Breast epithelium (tissue), 4 donors: Measurements from ENCODE around the gene C4orf36. TPM values are rescaled to one million over a fixed set of nuclear protein-coding genes. Genes with fewer than 3 reads are reported as not detected.
A peak's percentile ranks its signal among the peaks of the same experiment; 100 is the strongest.

Experiments
- DNase-seq, 2 donors: peaks; one replicate each; pipeline ENCODE4 v3.0.0-alpha.2; 2019; ENCODE audit warnings: low spot score in 2 of 2
- H3K27ac ChIP-seq, 2 donors: fragments of 200-600 bp; sonication (generic) in 1 of 2; one replicate each; pipeline ENCODE4 v1.5.1; 2016 to 2019; ENCODE audit warnings: mild to moderate bottlenecking in 1 of 2
- H3K27me3 ChIP-seq, 2 donors: fragments of 200-600 bp; sonication (generic) in 1 of 2; one replicate each; pipeline versions ENCODE4 v1.5.1 to v1.6.0; 2017 to 2019; ENCODE audit warnings: control low read depth in 1 of 2, mild to moderate bottlenecking in 1 of 2
- H3K36me3 ChIP-seq: fragments of 200-600 bp; one replicate; pipeline ENCODE4 v1.5.1; 2019
- H3K4me1 ChIP-seq, 2 donors: fragments of 200-600 bp; sonication (generic); one replicate each; pipeline ENCODE4 v1.5.1; 2016 to 2019; ENCODE audit warnings: control low read depth in 1 of 2
- H3K4me3 ChIP-seq, 3 donors: fragments of 200-600 bp; sonication (generic); 1 replicate in 2 of 3; 2 replicates in 1 of 3; pipeline ENCODE4 v1.5.1; 2016 to 2019; ENCODE audit warnings: mild to moderate bottlenecking in 3 of 3, moderate library complexity in 2 of 3
- H3K9me3 ChIP-seq, 2 donors: fragments of 200-600 bp; sonication (generic) in 1 of 2; one replicate each; pipeline ENCODE4 v1.5.1; 2016 to 2019; ENCODE audit warnings: control low read depth in 1 of 2
- POLR2A ChIP-seq: fragments of 450-650 bp; IDR thresholded peaks from one replicate; pipeline ENCODE4 v1.6.1; 2016; ENCODE audit warnings: antibody characterized with exemption, mild to moderate bottlenecking, moderate library complexity
- POLR2AphosphoS5 ChIP-seq, 3 donors: sonication (generic); formaldehyde crosslinking; IDR thresholded peaks; one replicate each; pipeline ENCODE4 v1.6.1; 2017; ENCODE audit warnings: antibody characterized with exemption in 3 of 3
- intact Hi-C: fragments of 100-400 bp; cut with DNase I; formaldehyde crosslinking; loops from one replicate; pipeline ENCODE4 v1.15.1; 2023; ENCODE audit warnings: low total_unique reads
- total RNA-seq, 3 donors: library from RNA; depleted of rRNA; stranded (reverse); fragments of >200 nt; gene quantifications; one replicate each; pipeline ENCODE4 v1.1.0, GENCODE V29; 2016
- TF ChIP-seq, protein P1 (sequence below), 3 donors: fragments of 450-650 bp; IDR thresholded peaks; one replicate each; pipeline ENCODE4 v1.5.1; 2016 to 2017; ENCODE audit warnings: antibody characterized with exemption in 3 of 3, mild to moderate bottlenecking in 3 of 3, moderate library complexity in 3 of 3

The C4orf36 gene
- total RNA-seq, 3 donors from 2014 or later = 0.96 to 6.6 (median 5.7) TPM

DNA sequence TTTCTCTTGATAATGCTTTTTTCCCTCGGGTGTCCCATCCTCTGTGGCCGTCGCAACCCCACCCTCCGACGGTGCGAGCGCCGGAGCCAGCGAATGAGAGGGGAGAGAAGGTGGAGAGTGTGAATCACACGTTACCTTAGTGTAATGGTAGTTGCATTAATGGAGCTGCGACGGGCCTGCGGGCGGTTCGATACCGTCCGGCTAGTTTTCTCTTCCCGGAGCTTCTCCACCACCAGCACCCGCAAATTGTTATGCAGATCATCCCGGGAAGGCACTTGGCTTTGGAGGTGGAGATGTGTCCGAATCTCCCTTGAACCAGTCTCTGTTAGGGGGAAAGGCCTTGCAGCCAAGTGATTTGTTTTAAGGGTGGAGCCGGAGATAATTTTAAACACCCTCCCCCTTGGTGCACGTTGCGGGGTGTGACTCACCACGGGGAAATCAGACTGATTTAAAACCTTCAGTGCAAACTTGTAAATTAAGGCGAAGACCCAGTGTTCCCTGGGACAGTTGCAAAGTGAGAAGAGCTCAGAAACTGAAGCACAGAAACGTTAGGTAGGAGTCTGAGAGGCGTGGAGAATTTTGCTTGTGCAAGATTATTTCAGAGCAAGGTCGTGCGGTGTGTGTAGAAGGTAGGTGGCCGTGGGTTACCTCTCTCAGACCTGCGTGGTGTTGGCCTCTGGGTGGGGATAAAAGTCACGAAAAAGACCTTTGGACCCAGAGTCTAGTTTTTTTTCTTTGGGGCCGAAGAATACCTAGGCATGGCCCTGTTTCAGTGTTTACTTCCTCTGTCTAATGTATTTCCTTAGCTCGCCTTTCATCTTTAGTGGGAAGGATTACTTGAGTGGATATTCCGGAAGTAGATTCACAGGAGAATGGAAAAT, 43.9 kb upstream of the C4orf36 start:
- Histone ChIP-seq H3K9me3 (no peaks in the 10 kb centered on the region), H3K27me3 (no peaks in the 10 kb centered on the region), H3K4me3 (peak overlapping the region; percentile 70 to 96 (median 84)), H3K36me3 (no peaks in the 10 kb centered on the region), H3K4me1 (peaks cover 5 to 17% of the 10 kb centered on the region in 2 donors), H3K27ac (peak overlapping the region; percentile 94 to 98)
- intact Hi-C loops = no loop called here
- peak in 1 of 2 donors; percentile 50 for DNase-seq
- peak; percentile 9 for TF ChIP-seq POLR2A
- TF ChIP-seq, protein P1, sequence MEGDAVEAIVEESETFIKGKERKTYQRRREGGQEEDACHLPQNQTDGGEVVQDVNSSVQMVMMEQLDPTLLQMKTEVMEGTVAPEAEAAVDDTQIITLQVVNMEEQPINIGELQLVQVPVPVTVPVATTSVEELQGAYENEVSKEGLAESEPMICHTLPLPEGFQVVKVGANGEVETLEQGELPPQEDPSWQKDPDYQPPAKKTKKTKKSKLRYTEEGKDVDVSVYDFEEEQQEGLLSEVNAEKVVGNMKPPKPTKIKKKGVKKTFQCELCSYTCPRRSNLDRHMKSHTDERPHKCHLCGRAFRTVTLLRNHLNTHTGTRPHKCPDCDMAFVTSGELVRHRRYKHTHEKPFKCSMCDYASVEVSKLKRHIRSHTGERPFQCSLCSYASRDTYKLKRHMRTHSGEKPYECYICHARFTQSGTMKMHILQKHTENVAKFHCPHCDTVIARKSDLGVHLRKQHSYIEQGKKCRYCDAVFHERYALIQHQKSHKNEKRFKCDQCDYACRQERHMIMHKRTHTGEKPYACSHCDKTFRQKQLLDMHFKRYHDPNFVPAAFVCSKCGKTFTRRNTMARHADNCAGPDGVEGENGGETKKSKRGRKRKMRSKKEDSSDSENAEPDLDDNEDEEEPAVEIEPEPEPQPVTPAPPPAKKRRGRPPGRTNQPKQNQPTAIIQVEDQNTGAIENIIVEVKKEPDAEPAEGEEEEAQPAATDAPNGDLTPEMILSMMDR (IDR thresholded peaks at IDR 0.05) = no peak
- TF ChIP-seq POLR2AphosphoS5 (IDR thresholded peaks at IDR 0.05) = peak in 2 of 3 donors; percentile 34 to 41

DNA sequence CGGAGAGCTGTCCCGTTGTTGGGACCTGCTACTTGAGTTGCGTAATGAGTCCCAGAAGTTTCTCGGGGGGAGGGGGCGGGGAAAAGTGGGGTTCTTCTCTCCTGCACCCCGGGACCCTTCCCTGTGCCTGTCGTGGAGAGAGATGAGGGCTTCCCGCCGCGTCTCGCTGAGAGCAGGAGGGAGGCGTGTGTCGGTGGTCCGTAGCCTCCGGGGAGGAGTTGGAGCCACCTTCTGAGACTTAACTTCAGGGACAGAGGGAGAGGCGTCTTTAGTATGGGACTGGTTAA, 43.3 kb upstream of the C4orf36 start:
- Histone ChIP-seq H3K9me3 (no peaks in the 10 kb centered on the region), H3K4me3 (peak overlapping the region; percentile 70 to 96 (median 84)), H3K27me3 (no peaks in the 10 kb centered on the region), H3K4me1 (peaks cover 5 to 17% of the 10 kb centered on the region in 2 donors), H3K36me3 (no peaks in the 10 kb centered on the region), H3K27ac (peak overlapping the region; percentile 94 to 98)
- no peak for TF ChIP-seq POLR2AphosphoS5 (IDR thresholded peaks at IDR 0.05)
- TF ChIP-seq, protein P1 (IDR thresholded peaks at IDR 0.05) = no peak
- TF ChIP-seq POLR2A = no peak
- peak in 1 of 2 donors; percentile 30 for DNase-seq
- intact Hi-C loops = no loop called here

DNA sequence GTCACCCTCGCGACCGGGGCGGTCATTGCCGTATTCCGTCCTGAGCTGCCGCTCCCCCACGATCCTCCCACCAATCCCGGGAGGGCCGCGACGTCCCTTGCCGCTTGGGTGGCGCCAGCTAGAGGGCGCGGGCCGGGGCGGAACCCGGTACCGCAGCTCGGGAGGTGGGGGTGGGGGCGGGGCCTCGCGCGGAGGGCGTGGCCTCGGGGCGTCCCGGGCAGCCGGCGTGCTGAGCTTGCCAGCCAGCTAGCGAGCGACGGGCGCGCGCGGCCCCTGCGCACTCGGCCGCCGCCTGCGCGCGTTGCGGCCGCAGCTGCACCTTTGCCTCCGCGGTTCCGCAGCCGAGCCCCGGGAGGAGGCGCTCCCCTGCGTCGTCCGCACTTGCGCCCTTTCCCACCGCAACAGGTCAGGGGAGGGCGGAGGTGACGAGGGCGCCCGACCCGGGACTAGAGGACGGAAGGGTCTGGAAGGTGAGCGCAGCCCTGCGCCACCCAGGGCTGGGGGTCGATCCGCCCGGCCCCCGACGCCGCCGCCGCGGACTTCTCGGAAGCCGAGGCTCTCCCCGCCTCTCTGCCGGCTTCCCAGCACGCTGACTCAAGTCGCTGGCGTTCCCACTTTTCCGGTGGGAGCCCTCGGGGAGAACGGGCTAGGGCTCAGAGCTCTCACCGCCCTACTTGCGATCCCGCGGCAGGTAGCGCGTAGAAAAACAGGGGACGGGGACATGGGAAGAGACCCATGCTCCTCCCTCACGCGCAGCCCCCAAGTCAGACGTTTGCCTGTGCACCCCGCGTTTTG, 42.7 kb upstream of the C4orf36 start, which contains the start of gene AFF1:
Gene AFF1 (plus strand): TSS at position 241 of the 795 bp plus-strand sequence. CDS start 13,523 bp downstream, outside the sequence.
- H3K27me3 ChIP-seq = no peaks in the 10 kb centered on the region
- peak within 1 kb of the TSS; percentile 70 to 96 (median 84) for H3K4me3 ChIP-seq
- H3K9me3 ChIP-seq = no peaks in the 10 kb centered on the region
- peak within 1 kb of the TSS; percentile 94 to 98 for H3K27ac ChIP-seq
- peak; percentile 48 to 84 (median 61) for TF ChIP-seq POLR2AphosphoS5 (IDR thresholded peaks at IDR 0.05)
- TF ChIP-seq, protein P1 (IDR thresholded peaks at IDR 0.05) = no peak
- peak; percentile 92 for DNase-seq
- intact Hi-C loops = no loop called here
- H3K4me1 ChIP-seq = peaks cover 4 to 13% of the 10 kb centered on the region in 2 donors
- no peaks in the 10 kb centered on the region for H3K36me3 ChIP-seq

DNA sequence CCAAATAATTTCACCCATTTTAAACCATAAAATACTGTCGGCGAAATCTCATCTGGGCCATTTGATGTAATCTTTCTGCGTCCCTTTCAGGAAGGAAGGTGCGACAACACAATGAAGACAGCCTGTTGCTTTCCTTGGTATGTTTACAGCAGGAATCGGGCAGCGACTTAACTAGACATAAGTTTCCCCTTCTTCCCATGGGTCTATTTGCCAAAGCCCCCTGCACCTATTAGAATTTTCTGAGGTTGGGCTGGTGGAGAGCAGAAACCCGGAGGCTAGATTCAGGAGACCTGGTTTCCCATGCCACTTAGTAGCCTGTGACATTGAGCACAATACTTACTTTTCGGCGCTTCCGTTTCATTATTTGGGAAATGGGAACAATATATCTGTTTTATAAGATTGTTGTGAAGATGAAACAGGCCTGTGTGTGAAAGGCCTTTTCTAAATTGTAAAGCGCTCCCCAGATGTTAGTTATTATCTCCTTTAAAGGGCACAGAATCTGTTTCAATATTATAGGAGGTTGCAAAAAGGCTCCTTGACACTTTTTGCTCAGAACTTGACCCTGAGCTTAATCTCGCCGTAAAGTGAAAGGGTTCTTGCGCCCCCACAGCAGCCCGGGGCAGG, 42.0 kb upstream of the C4orf36 start:
- Histone ChIP-seq H3K9me3 (no peaks in the 10 kb centered on the region), H3K27ac (peak overlapping the region; percentile 94 to 98), H3K36me3 (no peaks in the 10 kb centered on the region), H3K27me3 (no peaks in the 10 kb centered on the region), H3K4me3 (peak overlapping the region; percentile 70 to 96 (median 84)), H3K4me1 (peaks cover 0 to 6% of the 10 kb centered on the region in 2 donors)
- TF ChIP-seq POLR2AphosphoS5 (IDR thresholded peaks at IDR 0.05) (no peak), POLR2A (peak; percentile 41)
- TF ChIP-seq, protein P1 (IDR thresholded peaks at IDR 0.05) = no peak
- intact Hi-C loops = no loop called here
- no peak for DNase-seq
